GM12878 (cell line): ENCODE data around the gene EFHC1. TPM values are rescaled to one million over a fixed set of nuclear protein-coding genes. Genes with fewer than 3 reads are reported as not detected.

ENCODE experiments used
- ATAC-seq: fragments of 200-7000 bp; cut with Tn5 transposase; 3 replicates; pipeline ENCODE4 v1.9.1; 2020; ENCODE audit warnings: mild to moderate bottlenecking, moderate library complexity
- BruUV-seq: library from RNA; stranded (reverse); fragments of 400-500 nt; replicated peaks from 2 replicates; lab custom pipeline; 2021; lab: Mats Ljungman, UMichigan
- CTCF ChIA-PET: fragments of 300-600 bp; sonication (Branson Sonifier 250); formaldehyde crosslinking; extraction: SDS; loops from one replicate; lab custom pipeline; 2021; ENCODE audit warnings: inconsistent platforms; lab: Yijun Ruan, JAX
- POLR2A ChIA-PET: fragments of 350-600 bp; formaldehyde crosslinking; extraction: SDS; loops from one replicate; lab custom pipeline; 2021; ENCODE audit warnings: inconsistent platforms; lab: Charles Lee
- RAD21 ChIA-PET: fragments of 300-600 bp; sonication (Branson Sonifier 250); formaldehyde crosslinking; loops from one replicate; lab custom pipeline; 2023; ENCODE audit warnings: antibody characterized with exemption; ENCODE audit not compliant: unreplicated experiment; lab: Charles Lee
- SMC1A ChIA-PET: fragments of 300-600 bp; sonication (Branson Sonifier 250); formaldehyde crosslinking; loops from one replicate; lab custom pipeline; 2023; ENCODE audit not compliant: unreplicated experiment, uncharacterized antibody; lab: Charles Lee
- DNase-seq: peaks from one replicate; pipeline ENCODE4 v3.0.0-alpha.2; 2011; ENCODE audit warnings: low read depth, low spot score
- FAIRE-seq: peaks from 3 replicates; lab custom pipeline; 2011; peaks lifted over from hg19 to GRCh38; lab: Jason Lieb, UNC
- H2AFZ ChIP-seq: 2 replicates; pipeline ENCODE4 v1.6.0; 2011; ENCODE audit warnings: low read depth, low read length, control low read depth; ENCODE audit not compliant: control insufficient read depth
- H3K27ac ChIP-seq: 2 replicates; pipeline ENCODE4 v1.5.1; 2011; ENCODE audit warnings: control low read depth; ENCODE audit not compliant: control insufficient read depth, insufficient read depth
- H3K27me3 ChIP-seq, 2 experiments: replicated peaks in 1 of 2; 2 replicates each; pipeline versions ENCODE4 v1.6.0 to v1.6.1; 2011; ENCODE audit warnings: low read length in 1 of 2; ENCODE audit not compliant: control insufficient read depth in 2 of 2, insufficient read depth in 2 of 2
- H3K36me3 ChIP-seq, 2 experiments: 2 replicates each; pipeline ENCODE4 v1.5.1; 2011; ENCODE audit warnings: low read length in 1 of 2; ENCODE audit not compliant: control insufficient read depth in 2 of 2, insufficient read depth in 2 of 2
- H3K4me1 ChIP-seq: 2 replicates; pipeline ENCODE4 v1.6.1; 2011; ENCODE audit warnings: mild to moderate bottlenecking, low read length, moderate library complexity, mixed read lengths; ENCODE audit not compliant: control insufficient read depth, insufficient read depth
- H3K4me2 ChIP-seq: 2 replicates; pipeline ENCODE4 v1.6.0; 2011; ENCODE audit warnings: control low read depth; ENCODE audit not compliant: control insufficient read depth, insufficient read depth
- H3K4me3 ChIP-seq: fragments of 200-600 bp; sonication (generic); 2 replicates; pipeline ENCODE4 v1.5.1; 2016
- H3K79me2 ChIP-seq: 2 replicates; pipeline ENCODE4 v1.6.0; 2011; ENCODE audit warnings: low read length; ENCODE audit not compliant: control insufficient read depth, insufficient read depth
- H3K9ac ChIP-seq: 2 replicates; pipeline ENCODE4 v1.8.0; 2011; ENCODE audit warnings: low read length, control low read depth, mixed read lengths; ENCODE audit not compliant: control insufficient read depth, insufficient read depth
- H3K9me3 ChIP-seq: replicated peaks from 3 replicates; pipeline ENCODE4 v1.5.1; 2011; ENCODE audit warnings: mild to moderate bottlenecking, low read length; ENCODE audit not compliant: control insufficient read depth, insufficient read depth
- H4K20me1 ChIP-seq: 2 replicates; pipeline ENCODE4 v1.6.0; 2011; ENCODE audit not compliant: control insufficient read depth, insufficient read depth
- MYB ChIP-seq: fragments of 150-350 bp; IDR thresholded peaks from 2 replicates; pipeline ENCODE4 v1.6.1; 2014; ENCODE audit warnings: mild to moderate bottlenecking, low read depth, low read length, borderline replicate concordance
- MYC ChIP-seq: IDR thresholded peaks from 2 replicates; pipeline ENCODE4 v1.6.1; 2011; ENCODE audit warnings: mild to moderate bottlenecking, low read length, moderate library complexity, inconsistent platforms; ENCODE audit not compliant: insufficient read depth, insufficient replicate concordance, insufficient read length, severe bottlenecking
- PML ChIP-seq: IDR thresholded peaks from 2 replicates; pipeline ENCODE4 v1.6.1; 2012; ENCODE audit warnings: low read length, inconsistent platforms
- POLR2AphosphoS2 ChIP-seq: IDR thresholded peaks from 2 replicates; pipeline ENCODE4 v1.6.1; 2011; ENCODE audit warnings: low read depth, mild to moderate bottlenecking, low read length, improper control_type of control experiment, moderate library complexity
- RAD51 ChIP-seq: fragments of 450-650 bp; IDR thresholded peaks from 2 replicates; pipeline ENCODE4 v1.6.1; 2016; ENCODE audit warnings: moderate library complexity, mild to moderate bottlenecking, inconsistent platforms
- REST ChIP-seq: IDR thresholded peaks from 2 replicates; pipeline ENCODE4 v1.6.1; 2012; ENCODE audit warnings: mild to moderate bottlenecking, low read depth, low read length
- SMAD1 ChIP-seq: fragments of 450-650 bp; IDR thresholded peaks from 2 replicates; pipeline ENCODE4 v1.6.1; 2018; ENCODE audit warnings: mild to moderate bottlenecking, low read depth; ENCODE audit not compliant: partially characterized antibody
- SRF ChIP-seq, 2 experiments: IDR thresholded peaks; 2 replicates each; pipeline ENCODE4 v1.6.1; 2011; ENCODE audit warnings: low read depth in 2 of 2, low read length in 2 of 2, mild to moderate bottlenecking in 1 of 2, moderate library complexity in 1 of 2
- TARDBP ChIP-seq: IDR thresholded peaks from 2 replicates; pipeline ENCODE4 v1.6.1; 2016; ENCODE audit warnings: borderline replicate concordance
- ZNF207 ChIP-seq: fragments of 450-650 bp; IDR thresholded peaks from 2 replicates; pipeline ENCODE4 v1.6.1; 2014; ENCODE audit warnings: antibody characterized with exemption, mild to moderate bottlenecking, borderline replicate concordance
- ZNF384 ChIP-seq: IDR thresholded peaks from 2 replicates; pipeline ENCODE4 v1.6.1; 2012; ENCODE audit warnings: low read depth, mild to moderate bottlenecking, low read length, improper control_type of control experiment, borderline replicate concordance
- WGBS: methylation state at CpG from one replicate; pipeline ENCODE4 v1.1.6; 2016; ENCODE audit warnings: low lambda C conversion rate; ENCODE audit not compliant: insufficient replicate concordance, insufficient coverage; ENCODE audit errors: missing lambda C conversion rate; 5-methylcytosine and 5-hydroxymethylcytosine counted together
- in situ Hi-C: fragments of 300-500 bp; cut with MboI; formaldehyde crosslinking; loops from 9 replicates; pipeline ENCODE4 v1.14.3; 2018; ENCODE audit warnings: mixed read lengths
- intact Hi-C: fragments of 100-400 bp; cut with micrococcal nuclease; formaldehyde crosslinking; loops from one replicate; pipeline ENCODE4 v1.14.2; 2022; ENCODE audit not compliant: unreplicated experiment
- polyA plus RNA-seq, 11 experiments: library from polyadenylated mRNA; depleted of rRNA in 4 of 11; unstranded in 6 of 11; stranded (reverse) in 5 of 11; fragments of >200 nt; fragmentation: Nextera tagmentation in 4 of 11; fragmentation: Illumina TruSeq in 1 of 11; extraction: Ambion mirVana in 4 of 11; extraction: Trizol in 1 of 11; gene quantifications; 1 replicate in 1 of 11; 2 replicates in 10 of 11; pipeline versions ENCODE4 v1.2.1 to v1.2.3, GENCODE V29; 2011 to 2016; ENCODE audit warnings: inconsistent platforms in 2 of 11, missing spikeins in 2 of 11, low read depth in 1 of 11
- total RNA-seq, 4 experiments: library from RNA; depleted of rRNA in 3 of 4; stranded (reverse); fragments of >200 nt in 3 of 4; fragmentation: Illumina TruSeq in 1 of 4; extraction: Trizol in 1 of 4; gene quantifications; 2 replicates each; pipeline versions ENCODE4 v1.2.1 to v1.2.3, GENCODE V29; 2013 to 2021
- TF ChIP-seq, protein P1 (sequence below): fragments of 150-350 bp; IDR thresholded peaks from 2 replicates; pipeline ENCODE4 v1.6.1; 2014; ENCODE audit warnings: mild to moderate bottlenecking, low read depth, low read length

EFHC1 gene
- total and polyA plus RNA-seq, 10 of the 15 experiments (the other 5 are each of a cell fraction or from before 2014, with no cell fraction given) = 5.5 to 14.5 (median 8.8) TPM

DNA sequence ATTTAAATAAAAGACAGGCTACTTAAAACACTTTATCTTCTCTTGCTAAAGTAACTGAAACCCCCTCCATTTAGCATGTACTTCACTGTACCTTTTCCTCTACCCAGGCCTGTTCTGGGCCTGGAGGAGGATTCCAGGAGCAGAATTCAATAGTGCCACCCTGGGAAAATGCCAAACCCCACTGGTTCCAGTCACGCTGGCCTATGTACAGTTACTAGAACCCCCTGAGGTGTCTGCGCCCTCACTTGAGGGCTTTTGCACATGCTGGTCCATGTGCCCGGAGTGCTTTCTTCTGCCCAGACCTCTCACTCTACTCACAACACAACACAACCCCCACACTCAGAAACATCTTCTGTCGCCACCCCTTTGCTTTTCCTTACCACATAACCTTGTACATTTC is 111.3 kb downstream of the EFHC1 start:
- ChIA-PET RAD21 (no interaction called here), SMC1A (interaction anchor here (0.9 kb wide), 1 partner anchor 34 kb away, joined by 4 read pairs; no protein-coding TSS in a partner anchor), POLR2A (no interaction called here), CTCF (interaction anchor here (0.6 to 1.1 kb wide), 3 partner anchors 41 to 563 kb away, joined by 3 read pairs; no protein-coding TSS in a partner anchor)
- Histone ChIP-seq H3K9ac (no peak overlapping the region), H3K4me1 (peaks cover 34% of the 10 kb centered on the region), H3K4me3 (no peak overlapping the region), H2AFZ (no peak overlapping the region), H3K9me3 (no peaks in the 10 kb centered on the region), H3K36me3 (peaks cover 0 to 5% of the 10 kb centered on the region in 2 experiments; a peak in 1 of 4 replicates), H4K20me1 (no peaks in the 10 kb centered on the region; the same call in 1 of the 2 replicates), H3K4me2 (no peak overlapping the region), H3K27me3 (no peaks in the 10 kb centered on the region), H3K79me2 (no peaks in the 10 kb centered on the region), H3K27ac (no peak overlapping the region)
- FAIRE-seq = no peak
- WGBS = 92% methylated on average over 4 of the region's 4 CpGs
- DNase-seq = no peak
- no TSS peak for BruUV-seq
- ATAC-seq = no peak
- in situ Hi-C loops (no loop called here), intact Hi-C loops (no loop called here)
- TF ChIP-seq MYC (no peak), RAD51 (no peak), SRF (IDR thresholded peaks at IDR 0.05; ENCODE audit: low read depth in 2 of 2, low read length in 2 of 2) (no peak), PML (no peak), TARDBP (no peak), ZNF207 (no peak), MYB (no peak), POLR2AphosphoS2 (no peak), ZNF384 (no peak), REST (no peak), SMAD1 (no peak)
- TF ChIP-seq, protein P1, sequence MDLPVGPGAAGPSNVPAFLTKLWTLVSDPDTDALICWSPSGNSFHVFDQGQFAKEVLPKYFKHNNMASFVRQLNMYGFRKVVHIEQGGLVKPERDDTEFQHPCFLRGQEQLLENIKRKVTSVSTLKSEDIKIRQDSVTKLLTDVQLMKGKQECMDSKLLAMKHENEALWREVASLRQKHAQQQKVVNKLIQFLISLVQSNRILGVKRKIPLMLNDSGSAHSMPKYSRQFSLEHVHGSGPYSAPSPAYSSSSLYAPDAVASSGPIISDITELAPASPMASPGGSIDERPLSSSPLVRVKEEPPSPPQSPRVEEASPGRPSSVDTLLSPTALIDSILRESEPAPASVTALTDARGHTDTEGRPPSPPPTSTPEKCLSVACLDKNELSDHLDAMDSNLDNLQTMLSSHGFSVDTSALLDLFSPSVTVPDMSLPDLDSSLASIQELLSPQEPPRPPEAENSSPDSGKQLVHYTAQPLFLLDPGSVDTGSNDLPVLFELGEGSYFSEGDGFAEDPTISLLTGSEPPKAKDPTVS = no peak
